ENCODE measurements around the gene ACOX3. TPM values are rescaled to one million over a fixed set of nuclear protein-coding genes. Genes with fewer than 3 reads are reported as not detected.
"Not testable (repeated sequence)": the region's sequence is repeated elsewhere in the genome, so short reads cannot be mapped to it uniquely, and the experiment has no call there.

The ACOX3 gene
- total and polyA plus RNA-seq, 2 of the 8 experiments (the other 6 are each of a cell fraction or from before 2014, with no cell fraction given) = 2.5 to 9.9 TPM

GRCh38 chr4:8486643-8487042 is 46.1 kb upstream of the ACOX3 start:
- H2AFZ ChIP-seq (ENCODE audit: low read length); H3K79me2 ChIP-seq (ENCODE audit: control insufficient read depth in 1 of 2, insufficient read depth in 2 of 2, low read length in 2 of 2); H3K36me3 ChIP-seq (ENCODE audit: control insufficient read depth in 2 of 4, insufficient read depth in 4 of 4, low read length in 3 of 4); CTCF ChIA-PET (ENCODE audit: partially characterized antibody); H3K79me1 ChIP-seq (ENCODE audit: low read depth, low read length); H3K23me2 ChIP-seq (ENCODE audit: low read depth, low read length); H3K27ac ChIP-seq (ENCODE audit: low read depth, low read length); H3K9ac ChIP-seq (replicated peaks in 1 of 4; ENCODE audit: extremely low read depth in 1 of 4, low read depth in 3 of 4, low read length in 3 of 4); H4K20me1 ChIP-seq (replicated peaks in 1 of 2; ENCODE audit: control insufficient read depth in 1 of 2, insufficient read depth in 2 of 2, low read length in 2 of 2); H2BK20ac ChIP-seq (ENCODE audit: low read length); POLR2A ChIA-PET (ENCODE audit: partially characterized antibody); H3K4ac ChIP-seq (replicated peaks; ENCODE audit: insufficient read length, low read depth, low read length); H3K4me3 ChIP-seq (ENCODE audit: extremely low read depth in 1 of 4, insufficient read depth in 2 of 4, low read depth in 3 of 4, low read length in 4 of 4); H4K5ac ChIP-seq (ENCODE audit: insufficient read length, low read depth, low read length); H3K56ac ChIP-seq (replicated peaks; ENCODE audit: insufficient read length, low read depth, low read length); DNase-seq (ENCODE audit: low read depth in 1 of 2, low spot score in 2 of 2); H3K4me1 ChIP-seq (replicated peaks in 1 of 4; ENCODE audit: control insufficient read depth in 3 of 4, insufficient read depth in 4 of 4, low read length in 3 of 4); H4K8ac ChIP-seq (ENCODE audit: extremely low read depth, insufficient read depth, low read length); H2BK120ac ChIP-seq (replicated peaks; ENCODE audit: low read depth, low read length); FAIRE-seq; H4K91ac ChIP-seq (replicated peaks; ENCODE audit: insufficient read length, low read length); H2BK5ac ChIP-seq (ENCODE audit: low read depth, low read length); H2BK12ac ChIP-seq (ENCODE audit: low read depth, low read length); H3K14ac ChIP-seq (ENCODE audit: insufficient read length); H2BK15ac ChIP-seq (ENCODE audit: low read length); H3K23ac ChIP-seq (ENCODE audit: insufficient read length); H3K4me2 ChIP-seq (ENCODE audit: insufficient read depth in 1 of 2, low read depth in 2 of 2, low read length in 2 of 2); H2AK5ac ChIP-seq (ENCODE audit: low read depth, low read length); H3K27me3 ChIP-seq (replicated peaks in 1 of 4; ENCODE audit: control insufficient read depth in 3 of 4, extremely low read depth in 1 of 4, insufficient read depth in 3 of 4, low read length in 3 of 4); H3K18ac ChIP-seq (ENCODE audit: extremely low read depth, low read length): not testable (repeated sequence)
- WGBS, 2 experiments (ENCODE audit: extremely low coverage in 1 of 2, insufficient coverage in 1 of 2, insufficient read length in 1 of 2, insufficient replicate concordance in 2 of 2, low coverage in 1 of 2, low lambda C conversion rate in 2 of 2, missing lambda C conversion rate in 1 of 2) = 87% methylated on average over 8 of the region's 9 CpGs; no CpG with 5 or more reads in 1 of the 2 experiments
- peaks cover 9 to 11% of the 10 kb centered on the region in 2 experiments; a peak in 3 of 4 replicates for H3K9me3 ChIP-seq (ENCODE audit: insufficient read depth in 2 of 2, low read depth in 1 of 2, low read length in 1 of 2)
